Stimulated activated CD4-positive, alpha-beta T cell treated with anti-CD3 and anti-CD28 coated beads, Interleukin-1b, Interleukin-23, amount 100 ng/mL, for 24 hours (primary cell): Measurements from ENCODE around the gene MUC21.
"Not testable (repeated sequence)": the region's sequence is repeated elsewhere in the genome, so short reads cannot be mapped to it uniquely, and the experiment has no call there.

ENCODE experiments used
- DNase-seq, 4 experiments: peaks; one replicate each; pipeline ENCODE4 v3.0.0-alpha.2; 2020; ENCODE audit warnings: low read depth in 4 of 4, low spot score in 1 of 4

Gene MUC21

GRCh38 chr6:30966154-30966553 lies 17.4 kb upstream of the MUC21 start:
- no peak for DNase-seq

- DNase-seq = not testable (repeated sequence)
Observed at GRCh38 chr6:30969171-30969570, 14.3 kb upstream of the MUC21 start.

GRCh38 chr6:30970946-30971345 lies 12.6 kb upstream of the MUC21 start:
- DNase-seq = no peak

- DNase-seq = no peak
Observed at GRCh38 chr6:30972816-30973215, 10.7 kb upstream of the MUC21 start.

- no peak for DNase-seq
Observed at GRCh38 chr6:30974490-30975252, 8.8 kb upstream of the MUC21 start.

- DNase-seq = no peak
Observed at GRCh38 chr6:30979141-30979540, 4.4 kb upstream of the MUC21 start.

GRCh38 chr6:30979690-30980089 lies 3.8 kb upstream of the MUC21 start:
- DNase-seq = no peak

- DNase-seq = no peak
Observed at GRCh38 chr6:30981942-30982772, 1.4 kb upstream of the MUC21 start.

- DNase-seq = no peak
Observed at GRCh38 chr6:30985490-30985889, 2.0 kb downstream of the MUC21 start.

GRCh38 chr6:30987304-30987703 lies 3.8 kb downstream of the MUC21 start:
- DNase-seq = no peak

- DNase-seq = no peak
Observed at GRCh38 chr6:30988209-30988825, 4.8 kb downstream of the MUC21 start.

- DNase-seq = no peak
Observed at GRCh38 chr6:30990422-30991086, 7.0 kb downstream of the MUC21 start.

GRCh38 chr6:30991891-30992290 lies 8.4 kb downstream of the MUC21 start:
- no peak for DNase-seq

- DNase-seq = no peak
Observed at GRCh38 chr6:30997301-30997700, 13.8 kb downstream of the MUC21 start.

- DNase-seq = no peak
Observed at GRCh38 chr6:30998785-30999184, 15.3 kb downstream of the MUC21 start.

- not testable (repeated sequence) for DNase-seq
Observed at GRCh38 chr6:31000067-31000860, 16.7 kb downstream of the MUC21 start.

GRCh38 chr6:31001281-31001888 lies 17.9 kb downstream of the MUC21 start:
- no peak for DNase-seq

GRCh38 chr6:31002471-31002870 lies 19.0 kb downstream of the MUC21 start:
- DNase-seq = no peak

- DNase-seq = no peak
Observed at GRCh38 chr6:31004794-31005193, 21.3 kb downstream of the MUC21 start.
